Panc1 (cell line): ENCODE measurements around the gene ZCRB1.

Experiments
- POLR2AphosphoS5 ChIP-seq: IDR thresholded peaks from 2 replicates; pipeline ENCODE4 v1.6.1; 2012; ENCODE audit warnings: mild to moderate bottlenecking, low read depth, low read length, moderate library complexity
- TF ChIP-seq, protein P1 (sequence below), 2 experiments: IDR thresholded peaks; 2 replicates each; pipeline ENCODE4 v1.6.1; 2011 to 2012; ENCODE audit warnings: low read depth in 2 of 2, control low read depth in 1 of 2, low read length in 1 of 2, mild to moderate bottlenecking in 1 of 2, moderate library complexity in 1 of 2; ENCODE audit not compliant: insufficient read depth in 1 of 2
- TF ChIP-seq, protein P2 (sequence below): fragments of 450-650 bp; IDR thresholded peaks from 2 replicates; pipeline ENCODE4 v1.5.1; 2017; ENCODE audit warnings: mild to moderate bottlenecking

DNA sequence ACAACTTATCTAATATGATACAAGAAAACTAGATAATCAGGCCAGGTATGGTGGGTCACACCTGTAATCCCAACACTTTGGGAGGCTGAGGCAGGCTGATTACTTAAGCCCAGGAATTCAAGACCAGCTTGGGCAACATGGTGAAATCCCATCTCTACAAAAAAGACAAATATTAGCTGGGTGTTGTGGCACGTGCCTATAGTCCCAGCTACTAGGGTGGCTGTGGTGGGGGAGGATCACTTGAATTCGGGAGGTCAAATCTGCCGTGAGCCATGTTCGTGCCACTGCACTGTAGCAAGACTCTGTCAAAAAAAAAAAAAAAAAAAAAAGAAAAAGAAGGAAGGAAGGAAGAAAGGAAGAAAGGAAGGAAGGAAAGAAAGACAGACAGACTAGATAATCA, 27.0 kb downstream of the ZCRB1 start:
- TF ChIP-seq, protein P1, sequence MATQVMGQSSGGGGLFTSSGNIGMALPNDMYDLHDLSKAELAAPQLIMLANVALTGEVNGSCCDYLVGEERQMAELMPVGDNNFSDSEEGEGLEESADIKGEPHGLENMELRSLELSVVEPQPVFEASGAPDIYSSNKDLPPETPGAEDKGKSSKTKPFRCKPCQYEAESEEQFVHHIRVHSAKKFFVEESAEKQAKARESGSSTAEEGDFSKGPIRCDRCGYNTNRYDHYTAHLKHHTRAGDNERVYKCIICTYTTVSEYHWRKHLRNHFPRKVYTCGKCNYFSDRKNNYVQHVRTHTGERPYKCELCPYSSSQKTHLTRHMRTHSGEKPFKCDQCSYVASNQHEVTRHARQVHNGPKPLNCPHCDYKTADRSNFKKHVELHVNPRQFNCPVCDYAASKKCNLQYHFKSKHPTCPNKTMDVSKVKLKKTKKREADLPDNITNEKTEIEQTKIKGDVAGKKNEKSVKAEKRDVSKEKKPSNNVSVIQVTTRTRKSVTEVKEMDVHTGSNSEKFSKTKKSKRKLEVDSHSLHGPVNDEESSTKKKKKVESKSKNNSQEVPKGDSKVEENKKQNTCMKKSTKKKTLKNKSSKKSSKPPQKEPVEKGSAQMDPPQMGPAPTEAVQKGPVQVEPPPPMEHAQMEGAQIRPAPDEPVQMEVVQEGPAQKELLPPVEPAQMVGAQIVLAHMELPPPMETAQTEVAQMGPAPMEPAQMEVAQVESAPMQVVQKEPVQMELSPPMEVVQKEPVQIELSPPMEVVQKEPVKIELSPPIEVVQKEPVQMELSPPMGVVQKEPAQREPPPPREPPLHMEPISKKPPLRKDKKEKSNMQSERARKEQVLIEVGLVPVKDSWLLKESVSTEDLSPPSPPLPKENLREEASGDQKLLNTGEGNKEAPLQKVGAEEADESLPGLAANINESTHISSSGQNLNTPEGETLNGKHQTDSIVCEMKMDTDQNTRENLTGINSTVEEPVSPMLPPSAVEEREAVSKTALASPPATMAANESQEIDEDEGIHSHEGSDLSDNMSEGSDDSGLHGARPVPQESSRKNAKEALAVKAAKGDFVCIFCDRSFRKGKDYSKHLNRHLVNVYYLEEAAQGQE (IDR thresholded peaks at IDR 0.05; ENCODE audit: insufficient read depth in 1 of 2, low read depth in 2 of 2, low read length in 1 of 2): no peak
- TF ChIP-seq, protein P2, sequence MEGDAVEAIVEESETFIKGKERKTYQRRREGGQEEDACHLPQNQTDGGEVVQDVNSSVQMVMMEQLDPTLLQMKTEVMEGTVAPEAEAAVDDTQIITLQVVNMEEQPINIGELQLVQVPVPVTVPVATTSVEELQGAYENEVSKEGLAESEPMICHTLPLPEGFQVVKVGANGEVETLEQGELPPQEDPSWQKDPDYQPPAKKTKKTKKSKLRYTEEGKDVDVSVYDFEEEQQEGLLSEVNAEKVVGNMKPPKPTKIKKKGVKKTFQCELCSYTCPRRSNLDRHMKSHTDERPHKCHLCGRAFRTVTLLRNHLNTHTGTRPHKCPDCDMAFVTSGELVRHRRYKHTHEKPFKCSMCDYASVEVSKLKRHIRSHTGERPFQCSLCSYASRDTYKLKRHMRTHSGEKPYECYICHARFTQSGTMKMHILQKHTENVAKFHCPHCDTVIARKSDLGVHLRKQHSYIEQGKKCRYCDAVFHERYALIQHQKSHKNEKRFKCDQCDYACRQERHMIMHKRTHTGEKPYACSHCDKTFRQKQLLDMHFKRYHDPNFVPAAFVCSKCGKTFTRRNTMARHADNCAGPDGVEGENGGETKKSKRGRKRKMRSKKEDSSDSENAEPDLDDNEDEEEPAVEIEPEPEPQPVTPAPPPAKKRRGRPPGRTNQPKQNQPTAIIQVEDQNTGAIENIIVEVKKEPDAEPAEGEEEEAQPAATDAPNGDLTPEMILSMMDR: no peak
- no peak for TF ChIP-seq POLR2AphosphoS5
